Activated CD4-positive, alpha-beta T cell treated with anti-CD3 and anti-CD28 coated beads, Interleukin-2, amount 50 U/mL, for 4 hours (primary cell): ENCODE data around the gene PIMREG.

Experiments
- DNase-seq, 2 experiments: peaks; one replicate each; pipeline ENCODE4 v3.0.0-alpha.2; 2020

The PIMREG gene

DNA sequence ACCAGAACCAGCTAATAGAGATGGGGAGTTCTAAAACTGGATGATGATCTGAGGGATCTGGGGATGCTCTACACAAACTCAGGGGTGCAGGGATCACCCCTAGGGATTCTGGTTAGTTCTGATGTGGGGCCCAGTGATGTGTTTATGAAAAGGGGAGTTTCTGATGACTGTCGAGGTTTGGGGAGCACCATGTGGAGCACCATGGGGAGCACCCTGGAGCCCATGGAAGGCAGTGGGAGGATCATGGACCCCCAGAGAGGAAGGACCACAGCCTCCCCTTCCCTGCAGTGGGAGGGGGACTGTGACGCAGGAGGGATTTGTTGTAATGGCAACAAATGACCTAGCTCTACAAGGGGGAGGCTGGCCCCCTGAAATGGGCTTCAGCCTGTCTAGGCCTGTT, 18.4 kb downstream of the PIMREG start:
- DNase-seq = no peak

DNA sequence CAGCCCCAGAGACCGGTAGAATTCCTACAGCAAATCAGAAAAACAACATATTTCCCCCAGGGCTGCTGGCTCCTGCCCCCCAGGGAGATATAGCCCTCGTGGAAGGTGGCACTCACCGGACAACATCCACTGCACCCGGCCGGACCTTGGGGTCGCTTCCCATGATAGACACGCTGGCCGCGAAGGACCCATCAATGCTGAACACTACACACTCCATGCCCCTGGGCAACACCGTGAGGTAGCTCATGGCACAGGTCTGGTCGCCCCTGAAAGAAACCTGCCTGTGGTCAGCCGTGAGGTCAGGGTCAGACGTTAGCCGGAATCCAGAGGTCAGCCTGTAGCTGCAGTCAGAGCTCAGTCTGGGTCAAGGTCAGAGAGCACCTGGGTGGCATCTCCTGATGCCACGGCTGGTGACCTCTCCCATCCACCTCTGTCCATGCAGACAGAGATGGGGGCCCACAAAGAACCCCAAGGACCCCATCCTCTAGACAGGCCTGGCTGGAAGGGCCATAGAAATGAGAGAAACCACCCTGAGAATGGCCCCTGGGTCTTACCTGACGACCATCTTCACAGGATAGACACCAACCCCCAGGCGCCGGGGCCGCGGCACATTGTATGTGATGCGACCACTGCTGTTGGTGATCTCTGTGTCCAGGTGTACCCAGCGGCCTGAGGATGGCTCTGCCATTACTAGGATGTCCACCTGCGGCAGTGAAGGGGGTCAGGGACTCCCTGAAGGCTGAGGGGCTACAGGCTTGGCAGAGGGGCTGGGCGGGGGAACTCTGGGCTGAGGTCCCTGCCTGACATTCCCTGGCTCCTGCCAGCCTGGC, 19.6 kb downstream of the PIMREG start:
- DNase-seq = no peak

DNA sequence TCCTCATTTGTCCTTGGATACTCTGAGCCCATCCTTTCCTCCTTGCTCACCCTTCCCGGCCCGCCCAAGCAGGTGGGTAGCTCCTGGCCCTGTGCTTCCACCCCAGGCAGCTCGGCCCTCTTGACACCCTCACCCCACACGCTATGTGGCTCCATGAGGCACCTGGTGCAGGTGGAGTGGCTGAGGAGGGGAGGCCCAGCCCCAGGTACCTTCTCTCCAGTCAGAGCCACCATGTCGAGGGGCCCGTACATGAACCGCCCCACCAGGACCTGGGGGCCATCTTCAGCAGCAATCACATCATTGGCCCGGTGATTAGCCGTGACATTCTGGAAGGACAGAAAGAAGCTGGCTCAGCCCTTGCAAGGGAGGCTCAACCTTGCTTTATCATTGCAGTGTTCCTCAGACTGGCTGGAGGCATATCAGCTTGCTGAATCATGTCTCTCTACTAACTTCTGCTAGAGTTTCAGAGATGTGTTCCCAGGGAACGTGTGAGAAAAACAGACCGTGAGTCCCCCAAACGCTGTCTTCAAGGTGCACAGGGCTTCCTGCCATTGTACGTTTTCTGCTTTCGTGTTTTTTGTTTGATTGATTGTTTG, 20.3 kb downstream of the PIMREG start:
- DNase-seq = no peak

DNA sequence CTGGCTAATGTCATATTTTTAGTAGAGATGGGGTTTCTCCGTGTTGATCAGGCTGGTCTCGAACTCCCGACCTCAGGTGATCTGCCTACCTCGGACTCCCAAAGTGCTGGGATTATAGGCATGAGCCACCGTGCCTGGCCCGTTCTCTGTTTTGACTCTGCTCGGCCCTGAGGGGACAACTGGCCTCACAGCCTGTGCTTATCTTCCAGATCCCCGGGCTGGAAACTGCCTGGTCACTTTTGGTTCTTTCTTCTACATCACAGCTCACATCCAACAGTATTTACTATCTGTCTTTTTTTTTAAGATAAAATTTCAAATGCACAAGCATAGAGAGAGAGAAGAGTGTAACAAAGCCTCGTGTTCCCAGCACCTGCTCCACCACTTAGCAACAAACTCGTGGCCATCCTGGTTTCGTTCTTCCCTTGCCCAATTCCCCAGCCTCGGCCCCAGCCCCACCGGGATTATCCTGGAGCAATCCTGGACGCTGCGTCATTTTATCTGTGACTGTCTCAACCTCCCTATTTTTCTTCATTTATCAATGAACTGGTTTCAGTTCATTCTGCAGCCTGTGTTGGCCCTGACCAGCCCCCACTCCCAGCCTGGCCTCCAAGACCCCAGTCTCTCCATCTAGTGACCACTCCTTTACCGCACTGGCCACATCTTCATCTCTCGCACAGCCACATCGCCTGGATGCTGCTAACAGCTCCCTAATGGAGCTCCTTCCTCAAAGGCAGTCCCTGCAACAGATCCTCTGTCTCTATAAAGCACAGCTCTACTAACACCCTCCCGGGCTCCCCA, 21.1 kb downstream of the PIMREG start:
- DNase-seq = no peak

DNA sequence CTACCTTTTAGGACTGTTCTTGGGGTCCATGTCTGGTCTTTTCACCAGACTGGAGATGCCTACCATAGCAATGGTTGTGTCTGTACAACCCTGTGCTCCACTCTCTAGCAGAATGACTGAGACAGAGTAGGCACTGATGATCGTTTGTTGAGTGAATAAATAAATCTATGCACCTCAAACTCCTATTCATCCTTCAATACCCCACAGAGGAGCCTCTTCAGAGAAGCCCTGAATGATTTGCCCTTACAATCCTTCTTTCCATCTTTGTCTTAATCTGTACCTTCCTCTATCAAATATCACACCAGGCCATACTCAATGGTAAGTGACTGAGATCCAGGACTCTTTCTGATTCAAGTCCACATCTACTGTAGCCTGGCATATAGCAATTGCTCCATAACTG, 23.3 kb downstream of the PIMREG start:
- no peak for DNase-seq

DNA sequence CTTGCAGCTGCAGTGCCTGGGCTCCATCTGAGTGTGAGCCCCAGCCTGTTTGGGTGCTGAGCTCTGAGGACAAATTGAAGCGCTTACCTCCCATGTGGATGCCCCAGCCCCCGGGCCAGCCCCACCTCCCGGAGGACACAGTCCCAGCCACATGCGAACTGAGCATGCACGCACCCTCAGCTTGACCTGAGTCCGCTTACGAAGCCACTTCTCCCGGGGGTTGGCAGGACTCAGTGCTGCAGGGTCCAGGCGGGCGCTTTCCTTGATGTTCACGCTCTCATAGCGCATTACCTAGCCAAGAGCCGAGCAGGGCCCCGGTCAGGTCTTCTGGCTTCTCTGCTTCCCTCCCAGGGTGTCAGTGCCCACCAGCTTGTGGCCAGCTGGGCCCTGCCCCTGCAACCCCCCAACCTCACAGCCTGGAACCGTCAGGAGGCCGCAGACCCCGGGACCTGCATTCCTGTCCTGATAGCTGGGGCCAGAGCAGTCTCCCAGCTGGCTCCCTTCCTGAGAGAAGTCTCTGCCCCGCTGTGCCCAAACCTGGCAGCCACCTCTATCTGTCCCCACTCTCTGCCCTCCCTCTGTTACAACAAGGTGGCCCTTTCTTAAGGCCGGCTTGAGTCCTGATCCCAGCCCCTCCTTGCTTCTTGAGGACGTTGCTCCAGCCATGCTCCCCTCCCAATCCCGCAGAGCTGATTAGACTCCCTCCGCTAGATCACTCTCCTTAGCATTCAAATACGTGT, 24.0 kb downstream of the PIMREG start:
- DNase-seq = no peak

DNA sequence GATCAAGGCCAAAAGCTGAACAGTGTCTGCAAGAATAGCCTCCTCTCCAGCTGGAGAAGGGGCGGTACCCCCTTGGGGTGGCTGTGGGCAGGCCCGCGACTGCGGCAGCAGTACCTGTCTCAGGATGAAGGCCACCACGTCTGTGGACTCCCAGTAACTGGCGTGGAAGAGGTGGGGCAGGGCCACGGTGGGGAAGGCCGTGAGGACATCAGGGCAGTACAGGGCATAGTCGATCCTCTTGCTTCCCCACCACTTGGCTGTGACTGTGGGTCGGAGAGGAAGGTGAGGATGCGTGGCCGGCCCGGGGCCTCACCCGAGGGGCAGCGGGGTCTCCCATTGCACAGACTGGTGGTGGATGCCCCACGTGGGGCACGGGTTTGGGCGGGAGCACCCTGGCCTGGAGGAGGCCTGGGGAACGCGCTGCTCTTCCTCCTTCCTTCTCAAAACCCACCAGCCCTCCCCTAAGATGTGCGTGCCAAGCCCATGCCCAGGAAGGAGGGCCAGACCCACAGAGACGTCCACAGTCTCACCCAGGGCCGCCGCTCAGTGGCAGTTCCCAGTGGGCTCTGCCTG, 26.0 kb downstream of the PIMREG start:
- no peak for DNase-seq

DNA sequence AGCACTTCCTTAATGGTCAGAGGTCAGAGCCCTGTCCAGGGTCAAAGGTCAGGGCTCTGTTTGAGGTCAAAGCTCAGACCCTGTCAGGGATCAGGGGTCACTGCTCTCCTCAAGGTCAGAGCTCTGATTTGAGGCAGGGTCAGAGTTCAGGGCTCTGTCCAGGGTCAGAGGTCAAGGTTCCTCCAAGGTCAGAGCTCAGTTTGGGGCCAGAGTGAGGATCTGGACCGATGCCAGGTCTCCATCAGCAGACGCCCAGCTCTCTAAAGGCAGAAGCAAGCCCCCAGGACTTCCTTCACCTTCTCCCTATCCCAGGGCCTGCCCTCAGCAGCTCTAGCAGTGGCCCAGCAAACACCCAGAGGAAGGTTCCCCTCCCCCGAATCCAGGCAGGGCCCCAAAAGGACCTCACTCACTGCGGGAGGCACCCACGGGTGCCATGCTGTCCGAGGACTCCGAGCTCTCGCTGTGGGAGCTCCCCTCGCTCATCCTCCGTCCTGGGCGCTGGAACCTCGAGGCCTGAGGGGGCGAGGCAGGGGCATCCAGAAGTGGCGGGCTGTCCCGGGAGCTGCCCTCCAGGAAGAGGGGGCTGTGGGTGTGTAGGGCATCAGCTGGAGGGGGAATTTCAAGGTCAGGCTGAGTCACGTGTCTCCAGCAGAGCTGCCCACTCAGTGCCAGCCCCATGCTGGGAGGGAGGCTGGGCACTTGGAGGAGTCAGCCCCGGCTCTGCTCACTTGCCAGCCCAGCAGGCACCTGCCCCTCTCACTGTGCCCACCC, 26.7 kb downstream of the PIMREG start:
- no peak for DNase-seq

DNA sequence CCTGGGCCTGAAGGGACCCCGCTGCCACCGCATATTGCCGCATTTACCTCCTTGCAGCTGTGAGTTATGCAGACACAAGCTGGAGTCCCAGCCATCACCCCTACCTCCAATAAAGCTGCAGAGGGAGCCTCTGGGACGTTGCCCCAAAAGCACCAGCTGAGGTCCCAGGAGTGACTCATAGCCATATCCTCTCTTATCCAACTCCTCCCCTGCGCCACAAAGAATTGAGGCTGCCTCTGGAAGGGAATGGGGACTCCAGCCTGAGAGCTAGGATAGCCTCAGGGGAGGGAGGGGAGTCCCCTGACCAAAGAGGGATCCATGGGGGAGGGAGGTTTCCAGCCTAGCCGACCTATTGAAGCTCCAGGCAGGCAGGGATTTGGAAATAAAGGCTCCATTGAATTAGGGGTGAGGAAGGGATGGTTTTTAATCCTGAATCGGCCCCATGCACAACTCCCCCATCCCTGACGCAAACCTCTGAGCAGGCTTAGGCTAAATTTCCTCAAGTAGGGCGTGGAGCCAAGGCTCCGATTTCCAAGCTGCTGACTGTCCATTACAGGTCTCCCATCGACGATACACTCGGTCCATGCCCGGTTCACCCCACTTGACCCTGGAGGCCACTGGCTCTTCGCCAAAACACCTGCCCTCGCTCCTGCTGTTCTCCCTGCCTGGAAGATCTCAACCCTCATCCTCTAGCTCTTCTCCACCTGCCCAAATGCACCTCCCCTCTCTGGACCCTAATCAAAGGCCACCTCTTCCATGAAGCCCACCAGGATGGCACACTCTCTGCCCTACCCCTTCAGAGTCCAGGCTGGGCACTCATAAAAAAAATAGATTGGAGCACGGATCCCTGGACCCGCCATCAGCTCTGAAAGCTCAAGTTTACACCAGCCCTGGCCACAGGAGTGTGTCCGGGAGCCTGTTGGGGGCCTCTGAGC, 27.5 kb downstream of the PIMREG start:
- DNase-seq = no peak

DNA sequence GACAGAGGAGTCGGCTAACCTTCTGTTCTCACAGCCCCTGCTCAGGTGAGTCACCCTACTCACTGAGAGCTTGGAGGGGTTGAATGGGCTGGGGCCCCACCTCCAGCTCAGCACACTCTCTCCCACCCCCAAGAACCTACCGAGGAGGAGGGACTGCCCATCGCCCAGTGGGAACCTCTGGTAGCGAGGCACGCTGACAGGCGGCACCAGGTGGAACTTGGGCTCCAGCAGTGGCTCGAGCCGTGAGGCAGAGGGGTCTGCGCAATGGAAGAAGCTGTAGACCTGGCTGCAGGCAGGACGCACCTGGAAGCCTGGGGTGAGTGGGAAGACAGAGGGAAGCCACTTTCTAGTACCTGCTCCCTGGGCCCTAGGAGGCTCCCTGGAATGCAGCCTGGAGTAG, 28.3 kb downstream of the PIMREG start:
- no peak for DNase-seq

DNA sequence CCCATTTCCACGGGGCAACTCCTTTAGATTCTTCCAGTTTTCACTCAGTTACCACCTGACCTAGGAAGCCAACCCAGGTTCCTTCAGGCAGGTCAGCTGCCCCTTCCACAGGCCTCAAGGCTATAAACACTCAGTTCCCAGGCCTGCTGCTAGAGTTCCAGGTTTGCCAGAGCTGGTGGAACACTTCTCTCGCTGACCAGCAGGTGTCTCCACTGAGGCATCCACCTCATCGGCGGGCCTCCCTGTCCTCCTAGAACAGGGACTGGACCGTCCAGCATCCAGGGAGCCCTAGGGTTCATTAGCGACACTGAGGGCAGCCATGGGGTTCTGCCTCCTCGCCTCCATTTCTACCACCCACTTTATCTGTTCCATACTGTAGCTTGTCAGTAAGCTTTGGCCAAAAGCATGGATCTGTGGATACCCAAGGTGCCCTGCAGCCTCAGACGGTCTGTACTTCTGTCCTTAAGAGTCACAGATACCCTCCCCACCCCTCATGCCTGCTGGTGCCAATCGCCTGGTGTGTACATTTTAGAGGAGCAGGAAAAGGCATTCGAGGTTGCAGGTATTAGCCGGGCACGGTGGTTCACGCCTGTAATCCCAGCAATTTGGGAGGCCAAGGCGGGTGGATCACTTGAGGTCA, 29.0 kb downstream of the PIMREG start:
- DNase-seq = peak; percentile 59

DNA sequence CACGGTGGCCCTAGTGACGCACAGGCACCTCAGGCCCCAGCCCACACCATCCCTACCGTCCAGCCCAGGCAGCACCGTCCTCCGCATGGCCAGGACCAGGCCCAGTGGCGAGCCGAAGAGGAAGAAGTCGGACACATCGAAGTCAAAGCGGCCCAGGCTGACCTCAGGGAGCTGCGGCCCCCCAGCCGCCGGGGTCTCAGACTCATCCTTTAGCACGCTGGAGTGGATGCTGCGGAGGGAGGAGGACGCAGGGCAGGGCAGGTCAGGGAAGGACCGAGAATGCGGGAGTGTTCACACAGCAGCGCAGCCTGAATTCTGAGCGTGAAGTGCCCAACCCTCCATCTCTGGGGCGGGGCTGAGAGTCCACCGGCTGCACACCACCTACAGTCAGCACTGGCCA, 30.1 kb downstream of the PIMREG start:
- no peak for DNase-seq

DNA sequence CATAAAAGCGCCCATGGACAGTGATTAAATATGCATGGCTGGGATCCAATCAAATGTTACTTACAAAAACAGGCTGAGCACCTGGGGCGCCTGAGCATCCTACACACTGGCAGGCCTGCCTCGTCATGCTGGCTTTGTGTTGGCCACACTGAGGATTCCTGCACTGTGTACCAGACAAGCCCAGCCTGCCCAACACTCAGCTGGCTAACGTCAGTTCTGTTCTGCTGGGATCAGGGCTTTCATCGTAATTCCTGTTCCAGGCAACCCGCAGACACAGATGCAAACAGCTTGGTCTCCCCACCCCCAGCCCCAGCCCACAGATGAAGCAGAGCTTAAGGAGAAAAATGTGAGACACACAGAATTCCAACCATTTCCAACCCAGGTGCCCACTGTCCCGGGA, 30.7 kb downstream of the PIMREG start:
- DNase-seq = no peak

DNA sequence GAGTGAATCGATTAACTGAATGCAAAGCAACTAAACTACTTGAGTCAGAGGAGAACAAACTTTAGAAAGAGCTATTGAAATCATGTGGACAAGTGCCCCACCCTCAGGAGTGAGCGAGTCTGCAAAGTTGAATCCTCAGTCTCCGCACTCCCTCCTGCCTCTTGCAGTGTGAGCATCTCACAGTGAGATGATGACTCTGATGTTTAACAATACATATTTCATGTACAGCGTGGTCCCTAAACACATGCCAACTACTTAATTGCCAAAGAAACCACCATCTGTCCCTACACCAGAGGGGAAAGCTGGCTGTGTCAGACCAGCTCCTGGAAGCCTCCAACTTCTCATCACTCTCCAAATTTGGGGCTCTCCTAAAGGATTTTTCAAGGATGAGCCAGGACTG, 31.2 kb downstream of the PIMREG start:
- DNase-seq = no peak

DNA sequence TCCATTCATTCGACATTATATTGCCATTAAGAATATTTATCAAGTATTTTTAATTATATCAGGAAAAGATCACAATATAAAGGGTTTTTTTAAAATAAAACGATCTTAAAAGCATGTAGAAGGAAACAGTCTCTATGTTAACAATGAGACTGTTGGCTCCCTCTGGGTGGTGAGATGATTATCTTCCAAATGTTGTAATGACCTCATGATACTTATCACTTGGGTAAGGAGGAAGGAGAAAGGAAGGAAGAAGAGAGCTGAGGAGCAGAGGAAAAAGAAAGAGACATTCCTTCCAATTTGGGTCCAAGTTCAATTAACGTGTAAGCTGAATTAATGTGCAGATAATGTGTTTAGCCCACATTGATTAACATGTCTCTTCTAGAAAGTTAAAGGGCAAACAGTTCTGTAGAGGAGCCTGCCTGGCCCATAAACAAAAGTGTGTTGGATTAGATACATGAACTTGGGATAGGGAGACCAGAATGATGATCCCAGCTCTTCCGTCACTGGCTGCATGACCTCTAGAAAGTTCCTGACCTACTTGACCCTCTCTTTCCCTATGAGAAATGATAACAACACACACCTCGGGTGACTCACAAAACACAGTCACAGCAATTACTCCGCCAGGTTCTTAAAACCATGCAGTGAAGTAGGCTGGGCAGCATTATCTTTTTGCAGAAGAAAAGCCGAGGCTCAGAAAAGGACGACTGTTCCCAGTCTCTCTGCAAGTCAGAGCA, 32.0 kb downstream of the PIMREG start:
- no peak for DNase-seq

DNA sequence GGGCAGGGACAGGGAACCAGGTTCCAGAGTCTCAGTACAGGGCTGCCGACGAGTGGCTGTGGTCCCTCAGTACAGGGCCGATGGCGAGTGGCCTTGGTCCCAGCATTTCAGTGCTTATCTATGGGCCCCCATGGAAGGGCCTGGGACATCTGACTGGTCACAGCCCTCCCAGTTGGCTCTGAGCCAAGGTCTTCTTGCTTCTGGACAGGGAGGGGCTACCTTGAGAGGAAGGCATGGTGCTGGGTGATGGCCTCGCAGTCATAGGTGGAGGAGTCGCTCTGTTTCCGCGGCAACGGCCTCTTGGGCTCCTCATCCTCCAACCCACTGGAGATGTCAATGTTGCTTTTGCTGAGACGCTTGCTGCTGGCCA, 32.5 kb downstream of the PIMREG start:
- DNase-seq = no peak

DNA sequence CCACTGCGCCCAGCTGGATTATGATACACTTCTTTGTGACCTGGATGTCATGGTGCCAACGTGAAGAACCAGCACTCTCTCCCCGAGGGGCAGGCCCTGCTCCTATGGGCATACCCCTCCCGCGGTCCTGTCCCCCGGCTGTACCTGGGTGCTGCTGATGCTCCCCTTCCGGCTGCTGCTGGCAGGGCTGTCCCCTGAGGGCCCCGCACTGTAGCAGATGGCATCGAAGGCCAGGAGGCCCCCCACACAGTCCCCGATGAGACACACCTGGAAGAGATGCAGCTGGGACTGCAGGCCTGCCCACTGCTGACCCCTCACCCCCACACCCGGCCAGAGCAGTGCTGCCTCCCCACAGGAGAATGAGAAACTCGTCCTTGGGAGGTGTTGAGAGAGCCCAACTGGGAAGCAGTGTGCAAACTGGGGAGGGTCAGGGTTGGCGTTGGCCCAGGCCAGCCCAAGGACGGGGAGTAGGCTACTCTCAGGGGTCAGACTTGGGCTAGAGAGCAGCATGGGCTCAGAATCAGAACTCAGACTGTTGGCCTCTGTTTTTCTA, 33.7 kb downstream of the PIMREG start:
- no peak for DNase-seq

DNA sequence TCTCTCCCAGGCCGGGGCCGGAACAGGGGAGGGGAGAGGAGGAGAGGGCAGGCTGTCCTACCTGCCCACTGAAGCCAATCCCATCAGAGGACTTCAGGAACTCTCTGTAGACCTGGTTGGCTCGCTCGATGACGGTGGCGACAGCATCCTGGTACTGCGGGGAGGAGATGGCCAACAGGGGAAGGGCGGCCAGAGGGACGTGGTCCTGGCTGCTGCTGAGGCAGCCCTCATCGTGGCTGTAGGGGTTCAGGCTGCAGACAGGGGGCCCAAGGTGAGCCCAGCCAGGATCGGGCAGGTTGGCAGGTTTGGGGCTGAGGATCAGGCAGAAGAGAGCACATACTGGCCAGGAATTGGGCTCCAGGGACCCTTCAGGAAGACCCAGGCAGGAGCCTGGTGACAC, 34.2 kb downstream of the PIMREG start:
- no peak for DNase-seq

DNA sequence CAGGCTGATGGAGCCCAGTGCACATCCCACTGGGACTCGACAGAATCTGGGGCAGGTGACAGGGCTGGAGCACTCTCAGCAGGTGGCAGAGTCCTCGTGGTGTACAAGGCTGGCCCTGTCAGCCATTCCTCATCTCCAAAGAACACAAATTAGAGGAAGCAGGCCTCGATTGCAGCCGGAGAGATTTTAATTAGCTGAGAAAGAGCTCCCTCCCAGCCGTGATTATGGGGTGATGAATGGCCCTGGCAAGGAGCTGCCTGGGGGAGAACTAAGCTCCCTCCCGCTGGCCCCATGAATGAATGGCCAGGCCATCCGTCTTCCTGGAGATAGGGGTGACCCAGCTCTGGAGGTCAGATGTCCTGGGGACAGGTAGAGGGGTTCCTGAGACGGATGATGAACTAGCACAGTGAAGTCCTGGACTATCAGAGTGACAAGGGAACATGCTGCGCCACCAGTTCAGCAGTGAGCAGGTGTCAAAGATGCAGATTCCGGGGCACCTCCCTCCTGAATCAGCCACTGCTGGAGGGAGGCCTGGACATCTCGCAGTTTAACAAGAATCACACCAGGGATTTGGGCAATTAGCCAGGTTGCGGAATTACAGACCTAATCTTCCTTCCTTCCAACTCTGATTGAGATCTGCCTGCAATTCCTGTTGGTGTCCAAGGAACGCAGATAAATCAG, 35.5 kb downstream of the PIMREG start:
- DNase-seq = no peak
